HepG2 (cell line): Measurements from ENCODE around the gene NFIC. TPM values are rescaled to one million over a fixed set of nuclear protein-coding genes. Genes with fewer than 3 reads are reported as not detected.

Experiments
- CBX1 ChIP-seq: IDR thresholded peaks from one replicate; pipeline ENCODE4 v1.6.1; 2016; ENCODE audit warnings: antibody characterized with exemption, low read depth
- E2F5 ChIP-seq: sonication (generic); formaldehyde crosslinking; conservative IDR thresholded peaks from 2 replicates; pipeline ENCODE4 v1.4.0; 2020; ENCODE audit warnings: missing genetic modification reagents
- FOSL2 ChIP-seq: sonication (generic); formaldehyde crosslinking; IDR thresholded peaks from 2 replicates; pipeline ENCODE4 v1.4.0; 2020; ENCODE audit warnings: missing genetic modification reagents
- HIVEP1 ChIP-seq: sonication (generic); formaldehyde crosslinking; IDR thresholded peaks from 2 replicates; pipeline ENCODE4 v1.4.0; 2020; ENCODE audit warnings: mild to moderate bottlenecking, missing genetic modification reagents
- MBNL3 ChIP-seq: fragments of 250-450 bp; sonication (Bioruptor Pico); conservative IDR thresholded peaks from 2 replicates; pipeline ENCODE4 v1.8.0; 2022; ENCODE audit warnings: mild to moderate bottlenecking, inconsistent platforms
- NR2F6 ChIP-seq, 2 experiments: IDR thresholded peaks; 2 replicates each; pipeline ENCODE4 v1.6.1; 2016; ENCODE audit warnings: antibody characterized with exemption in 1 of 2, mild to moderate bottlenecking in 1 of 2
- PATZ1 ChIP-seq: sonication (generic); formaldehyde crosslinking; IDR thresholded peaks from 2 replicates; pipeline ENCODE4 v1.4.0; 2020; ENCODE audit warnings: missing genetic modification reagents
- RAD21 ChIP-seq: fragments of 450-650 bp; formaldehyde crosslinking; IDR thresholded peaks from 2 replicates; pipeline ENCODE4 v1.5.0; 2020; ENCODE audit warnings: mild to moderate bottlenecking
- THRA ChIP-seq: sonication (generic); formaldehyde crosslinking; IDR thresholded peaks from 2 replicates; pipeline ENCODE4 v1.4.0; 2020; ENCODE audit warnings: missing genetic modification reagents, borderline replicate concordance
- YEATS2 ChIP-seq: sonication (generic); formaldehyde crosslinking; IDR thresholded peaks from 2 replicates; pipeline ENCODE4 v1.4.0; 2020; ENCODE audit warnings: missing genetic modification reagents, borderline replicate concordance
- ZBTB49 ChIP-seq: sonication (generic); formaldehyde crosslinking; IDR thresholded peaks from 2 replicates; pipeline ENCODE4 v1.4.0; 2020; ENCODE audit warnings: missing genetic modification reagents, borderline replicate concordance
- ZBTB7B ChIP-seq: sonication (generic); formaldehyde crosslinking; IDR thresholded peaks from 2 replicates; pipeline ENCODE4 v1.4.0; 2020; ENCODE audit warnings: missing genetic modification reagents
- ZHX2 ChIP-seq, 2 experiments: sonication (generic) in 1 of 2; formaldehyde crosslinking in 1 of 2; IDR thresholded peaks; 2 replicates each; pipeline versions ENCODE4 v1.6.1 to v1.9.0; 2014 to 2022; ENCODE audit warnings: antibody characterized with exemption in 1 of 2, borderline replicate concordance in 1 of 2, inconsistent platforms in 1 of 2, low read depth in 1 of 2, missing genetic modification reagents in 1 of 2
- ZNF768 ChIP-seq: sonication (generic); formaldehyde crosslinking; IDR thresholded peaks from 2 replicates; pipeline ENCODE4 v1.4.0; 2020; ENCODE audit warnings: missing genetic modification reagents
- ZNF841 ChIP-seq: sonication (generic); formaldehyde crosslinking; IDR thresholded peaks from 2 replicates; pipeline ENCODE4 v1.8.1; 2023; ENCODE audit warnings: missing genetic modification reagents, borderline replicate concordance
- ZSCAN21 ChIP-seq: sonication (generic); formaldehyde crosslinking; IDR thresholded peaks from 2 replicates; pipeline ENCODE4 v1.8.0; 2022; ENCODE audit warnings: mild to moderate bottlenecking, missing genetic modification reagents, moderate library complexity, borderline replicate concordance
- polyA plus RNA-seq, 8 experiments: library from polyadenylated mRNA; depleted of rRNA in 3 of 8; stranded (reverse) in 7 of 8; unstranded in 1 of 8; fragments of >200 nt; fragmentation: Illumina TruSeq in 4 of 8; extraction: Trizol in 4 of 8; gene quantifications; 2 replicates each; pipeline versions ENCODE4 v1.2.1 to v1.2.3, GENCODE V29; 2011 to 2016; ENCODE audit warnings: low read depth in 4 of 8, missing spikeins in 1 of 8, mixed read lengths in 1 of 8; ENCODE audit not compliant: insufficient read depth in 1 of 8
- total RNA-seq, 5 experiments: library from RNA; depleted of rRNA; stranded (reverse); fragments of >200 nt; fragmentation: Illumina TruSeq; extraction: Trizol; gene quantifications; 2 replicates each; pipeline ENCODE4 v1.2.3, GENCODE V29; 2016; ENCODE audit warnings: low read depth in 1 of 5

The NFIC gene
- total and polyA plus RNA-seq, 2 of the 13 experiments (the other 11 are each of a cell fraction or from before 2014, with no cell fraction given) = 1.3 to 2.5 TPM

DNA sequence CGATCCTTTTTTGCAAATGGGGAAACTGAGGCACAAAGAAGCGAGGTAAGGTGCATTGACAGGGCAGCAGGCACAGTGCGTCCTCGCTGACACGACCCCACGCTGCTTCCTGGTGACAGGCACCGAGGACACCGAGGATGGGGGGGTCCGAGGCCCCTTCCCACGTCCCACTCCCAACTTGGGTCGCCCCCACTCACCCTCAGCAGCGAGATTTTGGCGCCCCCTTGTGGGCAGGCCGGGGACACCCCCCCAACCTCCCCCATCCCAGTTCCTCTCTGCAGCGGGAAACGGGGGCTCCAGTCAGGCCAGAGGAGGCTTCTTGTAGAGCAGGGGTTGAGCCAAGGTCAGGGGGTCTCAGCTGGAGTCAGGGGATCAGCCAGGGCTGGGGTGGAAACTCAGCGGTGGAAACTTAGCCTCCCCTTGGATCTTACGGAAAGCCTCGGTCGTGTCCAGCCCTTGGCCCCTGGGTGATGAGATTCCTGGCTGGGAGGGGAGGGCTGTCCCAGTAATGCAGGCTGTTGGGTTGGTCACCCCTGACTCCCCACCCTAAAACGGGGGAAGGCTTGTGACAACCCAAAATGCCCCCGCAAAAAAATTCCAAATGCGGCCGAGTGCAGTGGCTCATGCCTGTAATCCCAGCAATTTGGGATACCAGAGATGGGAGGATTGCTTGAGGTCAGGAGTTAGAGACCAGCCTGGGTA is 105.7 kb downstream of the NFIC start (continued):
- TF ChIP-seq ZSCAN21 (no peak), ZBTB49 (no peak), THRA (no peak), E2F5 (CRISPR knock-in tag) (no peak), HIVEP1 (no peak), FOSL2 (CRISPR knock-in tag) (no peak), ZHX2 (IDR thresholded peaks at IDR 0.05; ENCODE audit: low read depth) (no peak), ZHX2 (CRISPR knock-in tag; IDR thresholded peaks at IDR 0.05; ENCODE audit: borderline replicate concordance) (no peak), ZNF768 (CRISPR knock-in tag) (peak; percentile 37; the same call in 1 of the 2 replicates), CBX1 (no peak), ZBTB7B (CRISPR knock-in tag) (0 out of 2 replicates have a peak, but pooled peaks have one; percentile 46), RAD21 (CRISPR knock-in tag) (peak; percentile 72), YEATS2 (CRISPR knock-in tag) (no peak), NR2F6 (IDR thresholded peaks at IDR 0.05) (no peak), NR2F6 (CRISPR knock-in tag; IDR thresholded peaks at IDR 0.05) (no peak), ZNF841 (CRISPR knock-in tag) (no peak), MBNL3 (CRISPR knock-in tag) (no peak), PATZ1 (CRISPR knock-in tag) (peak; percentile 77)
